DND-41 (cell line): Measurements from ENCODE around the gene AHRR.

Source experiments
- CTCF ChIP-seq: IDR thresholded peaks from 2 replicates; pipeline ENCODE4 v1.5.1; 2012; ENCODE audit warnings: borderline replicate concordance, low read length, moderate library complexity, mild to moderate bottlenecking; ENCODE audit not compliant: poor library complexity, severe bottlenecking; ENCODE audit errors: extremely low read depth
- EZH2 ChIP-seq: IDR thresholded peaks from 3 replicates; pipeline ENCODE4 v1.6.1; 2012; ENCODE audit warnings: borderline replicate concordance, low read depth, mild to moderate bottlenecking, moderate library complexity, low read length, inconsistent platforms; ENCODE audit not compliant: severe bottlenecking

DNA sequence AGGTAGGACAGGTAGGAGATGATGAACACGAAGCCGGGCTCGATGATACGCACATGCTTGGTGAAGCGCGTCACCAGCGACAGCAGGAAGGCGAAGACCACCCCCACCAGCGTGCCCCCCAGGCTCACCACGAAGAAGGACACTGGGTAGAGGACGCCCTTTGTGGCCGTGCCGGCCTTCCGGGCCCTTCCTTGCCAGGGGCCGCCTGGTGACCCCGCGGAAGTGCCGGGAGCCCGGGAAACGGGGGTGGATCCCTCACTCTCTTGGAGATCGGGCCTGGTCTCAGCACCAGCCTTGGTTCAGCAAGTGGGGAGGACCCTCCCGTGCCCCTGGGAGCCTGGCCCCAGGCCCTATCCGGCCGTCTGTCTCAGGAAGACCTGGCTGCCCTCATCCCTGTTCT lies 163.0 kb downstream of the AHRR start:
- no peak for TF ChIP-seq CTCF
- TF ChIP-seq EZH2, result no peak
